ENCODE measurements around the gene ZBTB20.

DNA sequence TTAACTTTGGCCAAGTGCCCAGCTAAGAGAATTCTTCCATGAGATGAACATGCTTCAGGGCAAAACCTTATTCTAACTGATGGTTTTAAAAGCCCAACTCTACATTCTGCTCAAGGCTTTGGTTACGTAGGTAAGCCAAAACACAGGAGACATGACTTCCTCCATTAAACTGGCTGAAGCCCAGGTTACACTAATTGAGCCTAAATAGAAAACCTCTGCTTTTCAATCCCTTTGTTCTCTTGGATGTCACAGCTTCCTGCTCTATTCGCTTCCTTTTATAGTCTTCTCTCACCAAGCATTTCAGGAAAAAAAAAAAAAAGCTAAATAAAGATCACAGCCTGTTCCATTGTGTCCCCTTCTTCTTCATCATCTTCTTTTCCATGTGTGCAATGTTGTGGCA lies 432.9 kb downstream of the ZBTB20 start:
- TF ChIP-seq SP1 (IDR thresholded peaks at IDR 0.05; ENCODE audit: low read depth, low read length): no peak
- no peak for TF ChIP-seq TCF12 (IDR thresholded peaks at IDR 0.05; ENCODE audit: low read depth, low read length)
- no peak for TF ChIP-seq RFX5 (IDR thresholded peaks at IDR 0.05; ENCODE audit: low read depth, low read length)
- TF ChIP-seq, protein P1, sequence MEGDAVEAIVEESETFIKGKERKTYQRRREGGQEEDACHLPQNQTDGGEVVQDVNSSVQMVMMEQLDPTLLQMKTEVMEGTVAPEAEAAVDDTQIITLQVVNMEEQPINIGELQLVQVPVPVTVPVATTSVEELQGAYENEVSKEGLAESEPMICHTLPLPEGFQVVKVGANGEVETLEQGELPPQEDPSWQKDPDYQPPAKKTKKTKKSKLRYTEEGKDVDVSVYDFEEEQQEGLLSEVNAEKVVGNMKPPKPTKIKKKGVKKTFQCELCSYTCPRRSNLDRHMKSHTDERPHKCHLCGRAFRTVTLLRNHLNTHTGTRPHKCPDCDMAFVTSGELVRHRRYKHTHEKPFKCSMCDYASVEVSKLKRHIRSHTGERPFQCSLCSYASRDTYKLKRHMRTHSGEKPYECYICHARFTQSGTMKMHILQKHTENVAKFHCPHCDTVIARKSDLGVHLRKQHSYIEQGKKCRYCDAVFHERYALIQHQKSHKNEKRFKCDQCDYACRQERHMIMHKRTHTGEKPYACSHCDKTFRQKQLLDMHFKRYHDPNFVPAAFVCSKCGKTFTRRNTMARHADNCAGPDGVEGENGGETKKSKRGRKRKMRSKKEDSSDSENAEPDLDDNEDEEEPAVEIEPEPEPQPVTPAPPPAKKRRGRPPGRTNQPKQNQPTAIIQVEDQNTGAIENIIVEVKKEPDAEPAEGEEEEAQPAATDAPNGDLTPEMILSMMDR (IDR thresholded peaks at IDR 0.05 in 2 of 3, conservative IDR thresholded peaks at IDR 0.05 in 1 of 3; ENCODE audit: control insufficient read depth in 2 of 3, extremely low read depth in 1 of 3, insufficient read depth in 1 of 3, low read depth in 3 of 3, low read length in 3 of 3): no peak
- TF ChIP-seq, protein P2, sequence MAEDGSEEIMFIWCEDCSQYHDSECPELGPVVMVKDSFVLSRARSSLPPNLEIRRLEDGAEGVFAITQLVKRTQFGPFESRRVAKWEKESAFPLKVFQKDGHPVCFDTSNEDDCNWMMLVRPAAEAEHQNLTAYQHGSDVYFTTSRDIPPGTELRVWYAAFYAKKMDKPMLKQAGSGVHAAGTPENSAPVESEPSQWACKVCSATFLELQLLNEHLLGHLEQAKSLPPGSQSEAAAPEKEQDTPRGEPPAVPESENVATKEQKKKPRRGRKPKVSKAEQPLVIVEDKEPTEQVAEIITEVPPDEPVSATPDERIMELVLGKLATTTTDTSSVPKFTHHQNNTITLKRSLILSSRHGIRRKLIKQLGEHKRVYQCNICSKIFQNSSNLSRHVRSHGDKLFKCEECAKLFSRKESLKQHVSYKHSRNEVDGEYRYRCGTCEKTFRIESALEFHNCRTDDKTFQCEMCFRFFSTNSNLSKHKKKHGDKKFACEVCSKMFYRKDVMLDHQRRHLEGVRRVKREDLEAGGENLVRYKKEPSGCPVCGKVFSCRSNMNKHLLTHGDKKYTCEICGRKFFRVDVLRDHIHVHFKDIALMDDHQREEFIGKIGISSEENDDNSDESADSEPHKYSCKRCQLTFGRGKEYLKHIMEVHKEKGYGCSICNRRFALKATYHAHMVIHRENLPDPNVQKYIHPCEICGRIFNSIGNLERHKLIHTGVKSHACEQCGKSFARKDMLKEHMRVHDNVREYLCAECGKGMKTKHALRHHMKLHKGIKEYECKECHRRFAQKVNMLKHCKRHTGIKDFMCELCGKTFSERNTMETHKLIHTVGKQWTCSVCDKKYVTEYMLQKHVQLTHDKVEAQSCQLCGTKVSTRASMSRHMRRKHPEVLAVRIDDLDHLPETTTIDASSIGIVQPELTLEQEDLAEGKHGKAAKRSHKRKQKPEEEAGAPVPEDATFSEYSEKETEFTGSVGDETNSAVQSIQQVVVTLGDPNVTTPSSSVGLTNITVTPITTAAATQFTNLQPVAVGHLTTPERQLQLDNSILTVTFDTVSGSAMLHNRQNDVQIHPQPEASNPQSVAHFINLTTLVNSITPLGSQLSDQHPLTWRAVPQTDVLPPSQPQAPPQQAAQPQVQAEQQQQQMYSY (CRISPR knock-in tag; IDR thresholded peaks at IDR 0.05): no peak
- TF ChIP-seq CEBPZ (IDR thresholded peaks at IDR 0.05; ENCODE audit: low read depth, low read length): no peak
- no peak for TF ChIP-seq SUZ12 (IDR thresholded peaks at IDR 0.05; ENCODE audit: unreplicated experiment)
